SKM-1 (cell line): ENCODE results near the gene VPS37B.

ENCODE experiments used
- DNase-seq: peaks from one replicate; lab custom pipeline; 2025; ENCODE audit not compliant: unreplicated experiment; lab: John Stamatoyannopoulos, UW

Gene VPS37B

DNA sequence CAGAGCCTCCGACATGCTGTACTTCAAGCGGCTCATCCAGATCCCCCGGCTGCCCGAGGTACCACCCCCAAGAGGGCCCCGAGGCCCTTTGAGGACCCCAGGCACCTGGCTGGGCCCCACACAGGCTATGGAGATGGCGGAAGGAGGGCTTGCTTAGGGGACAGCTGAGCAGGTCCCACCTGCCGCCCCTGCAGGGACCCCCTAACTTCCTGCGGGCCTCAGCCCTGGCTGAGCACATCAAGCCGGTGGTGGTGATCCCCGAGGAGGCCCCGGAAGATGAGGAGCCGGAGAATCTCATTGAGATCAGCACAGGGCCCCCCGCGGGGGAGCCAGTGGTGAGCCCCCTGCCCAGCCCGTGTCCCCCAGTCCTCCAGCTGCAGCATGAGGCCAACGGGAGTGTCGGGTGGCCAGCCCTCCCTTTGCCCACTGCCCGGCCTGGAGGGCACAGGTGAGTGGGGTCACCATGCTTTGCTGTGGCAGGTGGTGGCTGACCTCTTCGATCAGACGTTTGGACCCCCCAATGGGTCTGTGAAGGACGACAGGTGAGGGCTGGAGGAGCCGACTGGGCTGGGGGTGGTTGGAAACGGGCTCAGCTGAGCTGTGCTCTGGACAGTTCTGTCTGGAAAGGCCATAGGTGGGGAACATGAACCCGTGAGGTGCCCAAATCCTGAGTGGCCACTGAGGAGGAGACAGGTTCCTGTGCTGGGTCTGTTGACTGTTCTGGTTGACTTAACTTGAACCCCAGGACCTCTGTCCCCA, 40.7 kb downstream of the VPS37B start:
- DNase-seq, result no peak

DNA sequence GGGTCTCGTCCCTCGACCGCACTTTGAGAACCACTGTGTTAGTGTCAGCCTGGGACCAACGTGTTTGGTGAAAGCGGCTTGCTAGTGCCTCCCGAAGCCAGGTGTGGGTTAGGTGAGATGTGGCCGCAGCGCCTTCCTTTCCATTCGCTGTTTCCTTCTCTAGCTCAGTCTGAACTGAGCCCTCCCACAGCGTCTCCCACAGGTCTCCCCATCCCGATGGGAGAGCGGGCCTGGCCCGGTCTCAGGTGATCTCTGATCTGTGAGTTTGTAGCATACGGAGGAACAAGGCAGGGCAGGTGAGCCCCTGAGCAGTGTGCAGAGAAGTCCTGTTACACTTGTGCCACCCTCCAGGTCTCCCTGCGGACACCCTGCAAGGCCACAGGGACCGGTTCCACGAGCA, 41.4 kb downstream of the VPS37B start:
- no peak for DNase-seq

DNA sequence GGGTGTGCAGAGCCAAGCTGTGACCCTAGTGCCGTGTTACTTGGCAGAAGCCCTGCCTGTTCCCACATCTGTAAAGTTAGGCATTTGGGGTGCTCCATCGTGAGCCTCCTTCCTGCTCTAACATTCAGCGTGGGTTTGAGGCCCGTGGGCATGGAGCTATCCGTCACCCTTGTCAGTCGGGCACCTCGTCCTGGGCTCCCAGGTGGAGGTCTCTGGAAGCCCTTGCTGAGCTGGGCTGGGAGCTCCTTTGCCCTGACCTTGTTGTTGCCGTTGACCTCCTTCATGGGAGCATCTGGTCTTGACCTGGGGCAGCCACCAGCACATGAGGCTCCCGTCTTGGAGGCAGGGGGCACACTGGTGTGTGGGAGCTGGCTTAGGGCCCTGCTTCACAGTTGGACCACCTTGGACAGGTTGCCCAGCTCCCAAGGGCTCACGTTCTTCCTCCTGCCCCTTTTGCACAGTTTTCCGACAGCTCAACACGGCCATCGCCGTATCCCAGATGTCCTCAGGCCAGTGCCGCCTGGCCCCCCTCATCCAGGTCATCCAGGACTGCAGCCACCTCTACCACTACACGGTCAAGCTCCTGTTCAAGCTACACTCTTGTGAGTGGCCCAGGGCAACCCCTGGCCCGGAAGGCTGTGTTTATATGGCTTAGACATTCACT, 42.2 kb downstream of the VPS37B start:
- DNase-seq, result no peak

DNA sequence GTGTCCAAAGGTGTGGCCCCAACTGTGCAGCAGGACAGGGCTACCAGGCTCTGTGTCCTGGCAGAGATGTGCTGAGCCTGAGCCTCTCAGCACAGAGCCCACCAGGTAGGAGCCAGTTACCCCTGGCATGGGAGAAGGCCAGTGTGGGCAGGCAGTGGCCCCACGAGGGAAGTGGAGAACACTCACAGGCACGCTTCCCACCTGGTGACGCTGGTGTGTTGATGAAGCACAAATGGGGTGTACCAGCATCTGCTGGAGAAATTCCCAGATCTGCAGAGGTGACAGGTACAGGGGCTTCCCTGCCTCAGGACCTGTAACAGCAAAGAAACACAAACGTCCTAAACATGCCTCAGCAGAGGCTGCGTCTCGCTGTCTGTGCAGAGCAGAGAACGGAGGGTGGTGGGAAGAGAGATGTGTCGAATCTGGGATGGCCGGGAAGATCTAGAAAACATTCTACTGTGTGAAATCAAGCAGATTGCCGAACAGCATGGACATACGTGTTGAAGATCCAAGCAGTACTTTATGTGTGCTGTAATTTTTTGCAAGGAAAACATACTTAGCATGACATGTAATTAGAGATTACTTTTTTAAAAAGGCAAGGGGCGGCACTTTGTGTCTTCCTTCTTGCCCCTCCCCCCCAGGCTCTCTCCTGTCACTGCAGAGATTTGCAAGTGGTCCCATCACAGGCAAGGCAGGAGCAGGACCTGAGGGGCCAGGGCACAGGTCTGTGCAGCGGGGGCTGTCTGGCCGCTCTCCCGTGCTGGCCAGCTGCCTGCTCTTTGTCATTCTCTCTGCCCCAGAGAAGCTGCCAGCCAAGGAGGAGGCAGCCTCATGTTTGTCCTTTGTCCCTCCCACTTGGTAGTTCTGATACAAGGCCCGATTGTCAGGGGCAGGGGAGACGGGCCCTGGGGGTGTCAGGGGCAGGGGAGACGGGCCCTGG, 43.3 kb downstream of the VPS37B start:
- no peak for DNase-seq

- DNase-seq, result no peak
Measured at GRCh38 chr12:122851820-122852219, 44.1 kb downstream of the VPS37B start.

- no peak for DNase-seq
Measured at GRCh38 chr12:122850695-122851350, 45.1 kb downstream of the VPS37B start.

- no peak for DNase-seq
Measured at GRCh38 chr12:122850048-122850445, 45.9 kb downstream of the VPS37B start.

GRCh38 chr12:122849352-122850047, 46.4 kb downstream of the VPS37B start:
- no peak for DNase-seq

GRCh38 chr12:122848471-122849351, 47.2 kb downstream of the VPS37B start:
- DNase-seq, result no peak

- DNase-seq, result no peak
Measured at GRCh38 chr12:122847921-122848421, 48.0 kb downstream of the VPS37B start.

- no peak for DNase-seq
Measured at GRCh38 chr12:122847516-122847836, 48.4 kb downstream of the VPS37B start.

DNA sequence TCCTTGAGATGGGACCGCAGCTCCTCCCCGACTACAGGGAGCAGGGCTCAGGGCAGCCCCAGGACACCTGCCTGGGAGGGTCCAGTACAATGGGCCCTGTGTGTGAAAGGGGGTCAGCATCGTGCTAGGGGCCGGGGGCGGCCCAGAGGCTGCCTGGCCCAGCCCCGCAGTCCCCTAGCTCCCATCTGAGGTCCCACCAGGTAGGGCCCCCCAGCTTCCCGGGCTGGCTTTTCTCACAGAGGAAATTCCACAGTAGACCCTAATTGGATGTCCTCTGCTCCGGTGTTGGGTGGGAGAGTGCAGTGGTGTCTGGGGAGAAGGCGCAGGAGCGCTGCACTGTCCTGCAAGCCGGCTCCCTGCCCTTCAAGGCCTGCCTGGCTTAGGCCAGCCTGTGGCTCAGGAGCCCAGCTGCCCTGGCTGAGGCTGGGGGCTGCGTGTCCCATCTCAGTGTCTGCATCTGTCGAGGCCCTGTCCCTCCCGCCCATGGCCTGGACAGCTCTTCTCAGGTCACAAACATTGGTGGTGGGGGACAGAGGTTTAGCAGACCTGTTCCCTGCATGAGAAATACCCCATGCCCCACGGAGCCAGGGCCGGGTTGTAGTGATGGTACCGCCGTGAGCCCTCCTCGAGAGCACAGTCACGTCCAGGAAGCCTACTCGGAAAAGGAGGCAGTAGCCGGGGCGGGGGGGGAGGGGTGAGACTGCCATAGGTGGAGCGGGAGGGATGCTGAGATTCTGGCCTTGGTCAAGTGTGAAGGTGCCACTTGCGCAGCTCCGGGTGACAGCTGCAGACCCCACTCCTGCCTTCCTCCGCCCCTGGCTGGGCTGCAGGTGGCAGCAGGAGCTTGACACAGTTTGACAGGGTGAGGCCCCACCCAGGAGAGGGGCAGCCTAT, 49.1 kb downstream of the VPS37B start:
- no peak for DNase-seq

DNA sequence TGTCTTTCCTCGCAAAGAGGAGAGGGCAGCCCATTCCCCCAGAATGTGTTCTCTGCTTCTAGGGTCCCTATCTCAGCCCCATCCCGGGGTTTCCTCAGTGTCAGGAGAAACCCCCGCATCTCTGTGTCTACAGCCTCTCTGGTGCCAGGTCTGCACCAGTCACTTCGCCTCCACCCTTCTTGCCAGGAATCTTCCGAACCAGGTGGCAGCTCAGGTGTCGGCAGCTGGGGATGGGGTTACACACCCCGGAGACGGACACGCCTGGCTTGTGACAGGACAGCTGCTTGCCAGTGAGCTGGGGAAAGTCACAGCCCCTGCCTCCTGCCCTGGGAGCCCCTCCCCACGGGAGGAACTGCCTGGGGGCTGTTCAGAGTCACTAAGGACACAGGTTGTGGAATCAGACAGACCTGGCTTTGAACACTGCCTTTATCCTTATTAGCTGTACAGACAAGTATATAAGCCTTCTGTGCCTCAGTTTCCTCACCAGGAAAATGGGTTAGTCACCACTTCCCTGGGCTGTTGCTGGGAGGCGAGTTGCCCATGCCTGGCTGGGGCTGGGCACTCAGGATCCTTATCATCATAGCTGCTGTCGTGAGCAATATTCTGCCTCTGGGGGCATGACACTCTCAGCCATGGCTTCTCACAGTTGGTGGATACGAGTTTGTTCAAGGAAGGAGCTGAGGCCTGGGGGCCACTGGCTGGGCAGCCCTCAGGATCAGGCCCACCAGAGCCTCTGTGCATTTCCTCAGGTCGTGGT, 49.9 kb downstream of the VPS37B start:
- DNase-seq, result no peak

DNA sequence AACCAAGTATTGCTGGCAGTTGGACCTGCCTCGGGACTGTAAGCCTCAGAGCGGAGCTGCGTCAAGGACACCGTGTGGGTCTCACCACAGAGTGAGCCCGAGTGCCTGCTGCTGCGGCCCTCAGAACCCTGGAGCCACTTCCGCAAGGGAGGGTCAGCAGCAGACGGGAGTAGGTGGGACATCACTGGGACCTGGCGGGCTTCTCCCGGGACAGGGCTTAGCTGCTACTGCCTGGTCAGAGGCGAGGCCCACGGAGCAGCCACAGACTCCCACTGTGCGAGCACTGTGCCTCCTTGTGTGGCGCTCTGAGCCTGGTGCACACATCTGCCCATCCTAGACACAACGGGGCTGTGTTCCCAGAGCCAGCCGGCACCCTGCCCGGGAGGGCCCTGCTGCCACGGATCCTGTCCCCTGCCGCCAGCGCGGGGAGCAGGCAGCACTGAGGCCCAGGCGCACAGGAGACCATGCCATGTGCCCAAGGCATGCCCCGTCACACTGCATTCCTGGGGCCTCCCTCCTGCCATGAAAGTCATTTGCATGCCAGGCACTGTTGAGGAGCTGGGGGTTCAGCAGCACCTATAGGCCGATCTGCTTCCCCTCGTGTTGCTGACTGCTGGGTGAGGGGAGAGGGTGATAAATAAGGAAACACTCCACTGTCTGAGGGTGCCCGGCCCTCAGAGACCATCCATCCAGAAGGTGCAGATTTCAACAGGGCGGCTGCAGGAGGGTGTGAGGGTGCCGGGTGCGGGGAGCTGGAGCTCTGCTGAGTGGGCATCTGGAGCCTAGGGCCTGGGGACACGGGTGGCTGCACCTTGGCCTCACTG, 50.7 kb downstream of the VPS37B start:
- DNase-seq, result no peak

DNA sequence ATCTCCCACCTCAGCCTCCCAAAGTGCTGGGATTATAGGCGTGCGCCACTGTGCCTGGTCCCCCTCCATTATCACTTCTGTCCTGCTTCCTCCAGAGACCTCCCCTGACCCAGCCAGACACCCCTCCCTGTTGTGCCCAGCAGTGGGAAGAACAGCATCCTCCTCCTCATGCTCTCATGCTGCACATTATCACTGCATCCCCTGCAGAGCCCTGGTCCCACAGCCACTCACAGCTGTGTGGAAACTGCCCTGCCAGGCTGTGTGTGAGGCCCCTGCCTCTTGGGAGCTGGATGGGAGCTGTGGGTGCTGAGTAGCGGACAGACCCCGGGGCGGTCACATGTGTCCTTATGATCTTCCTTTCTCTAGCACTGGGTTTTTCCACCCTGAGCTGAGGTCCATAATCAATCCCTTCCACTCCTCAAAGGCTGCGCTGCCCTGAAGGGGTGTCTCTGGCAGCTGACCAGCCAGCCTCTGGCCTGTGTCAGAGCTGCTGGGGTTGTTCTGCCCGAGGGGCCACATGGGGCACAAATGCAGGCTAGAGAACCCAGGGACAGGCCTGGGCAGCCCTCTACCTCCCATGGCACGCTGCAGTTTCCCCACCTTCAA, 51.5 kb downstream of the VPS37B start:
- DNase-seq, result no peak

DNA sequence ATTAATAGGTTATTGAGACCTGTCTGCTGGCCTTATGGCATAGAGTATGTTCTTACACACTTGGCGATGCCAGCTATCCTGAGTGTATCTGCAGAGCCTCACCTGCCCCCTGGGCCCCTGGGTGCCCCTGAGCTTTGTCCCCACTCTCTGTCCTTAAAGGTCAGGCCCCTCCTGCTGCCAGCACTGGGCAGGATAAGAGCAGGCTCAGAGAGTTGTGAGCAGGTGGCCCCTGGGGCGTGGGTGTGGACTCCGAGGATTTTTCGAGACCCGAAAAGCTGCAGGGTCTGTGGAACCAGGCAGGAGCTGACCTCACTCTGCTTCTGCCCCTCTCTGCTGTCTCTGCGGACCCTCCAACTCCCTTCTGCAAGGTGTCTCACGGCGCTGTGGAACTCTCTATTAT, 52.5 kb downstream of the VPS37B start:
- no peak for DNase-seq
